Fibroblast of skin of abdomen (primary cell): ENCODE measurements around the gene FAM180A.

ENCODE experiments used
- DNase-seq: peaks from one replicate; pipeline ENCODE4 v3.0.0-alpha.2; 2013

FAM180A gene

GRCh38 chr7:135771051-135771450 is 22.4 kb upstream of the FAM180A start:
- DNase-seq, result peak; percentile 20

DNA sequence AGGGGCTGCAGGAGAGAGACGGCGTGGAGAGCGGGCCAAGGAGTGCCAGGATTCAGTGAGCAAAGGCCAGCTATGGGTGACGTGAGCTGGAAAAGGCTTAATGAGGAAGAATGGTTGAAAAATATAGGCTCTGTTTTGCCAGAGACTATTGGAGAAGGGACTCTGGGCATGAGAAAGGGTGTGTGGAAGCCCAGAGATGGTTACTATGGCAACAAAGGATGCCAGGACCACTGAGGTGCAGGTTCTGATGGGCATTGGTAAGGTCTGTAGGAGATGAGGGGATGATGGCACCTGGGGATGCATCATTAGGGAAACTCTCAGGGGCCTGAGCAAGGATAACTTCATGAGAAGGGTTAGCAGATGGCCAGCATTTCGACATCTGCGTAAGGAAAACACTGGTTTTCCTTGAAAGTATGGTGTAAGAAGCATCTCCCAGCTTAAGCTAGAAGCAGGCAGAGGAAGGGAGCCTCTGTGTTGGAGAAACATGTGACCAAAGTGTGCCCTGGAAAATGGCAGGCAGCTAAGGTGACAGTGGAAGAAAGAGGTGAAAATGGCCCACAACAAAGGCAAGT is 21.6 kb upstream of the FAM180A start:
- DNase-seq, result peak; percentile 39

DNA sequence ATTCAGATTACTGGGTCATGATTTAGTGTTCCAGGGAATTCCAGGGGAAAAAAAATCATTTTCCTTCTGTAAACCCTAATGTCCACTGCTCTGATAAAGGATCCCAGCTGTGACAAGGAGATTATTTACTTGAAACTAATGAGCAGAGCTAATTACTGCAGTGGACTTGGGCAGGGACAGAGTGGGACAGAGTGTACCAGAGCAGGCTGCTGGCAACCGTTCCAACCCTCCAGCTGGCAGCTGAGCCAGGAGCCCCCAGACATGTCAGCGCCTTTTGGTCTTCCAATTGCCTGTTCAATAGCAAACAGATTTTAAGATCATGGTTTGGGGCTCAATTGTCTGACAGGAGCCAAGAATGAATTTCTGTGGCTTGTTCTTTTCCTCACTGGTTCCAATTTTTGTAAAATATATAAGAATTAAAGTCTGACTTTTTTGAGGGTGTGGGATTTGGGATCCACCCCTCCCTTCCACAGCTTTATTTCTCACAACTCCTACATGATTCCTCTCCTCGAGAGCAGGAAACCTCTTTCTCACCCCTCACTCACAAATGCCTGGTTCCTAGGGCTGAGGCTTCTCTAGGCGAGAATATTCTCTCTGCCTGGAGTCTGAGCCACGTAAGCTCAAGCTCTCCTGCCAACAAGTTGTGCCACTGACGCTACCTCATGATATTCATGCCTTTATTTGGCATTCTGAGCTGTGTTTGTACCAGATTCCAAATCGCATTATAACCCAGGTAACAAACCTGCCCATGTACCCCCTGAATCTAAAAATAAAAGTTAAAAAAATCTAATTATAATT is 20.6 kb upstream of the FAM180A start:
- DNase-seq, result no peak

DNA sequence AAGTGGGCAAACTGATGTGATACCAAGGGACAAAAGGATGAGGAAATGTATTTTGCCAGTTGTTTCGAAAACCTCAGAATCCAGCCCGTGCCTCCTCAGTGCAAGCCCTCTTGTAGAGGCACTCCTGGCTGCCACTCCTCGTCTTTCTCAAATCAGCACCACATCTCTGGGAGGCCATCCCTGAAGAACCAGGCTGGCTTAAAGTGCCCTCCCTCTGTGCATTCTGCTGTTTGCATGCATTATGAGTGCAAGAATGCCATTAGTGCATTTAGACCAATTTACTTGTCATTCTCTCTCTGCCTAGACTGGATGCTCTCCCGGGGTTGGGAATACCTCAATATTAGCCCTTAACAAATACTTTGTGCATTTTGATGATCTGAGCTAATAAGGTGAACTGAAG is 19.9 kb upstream of the FAM180A start:
- no peak for DNase-seq

DNA sequence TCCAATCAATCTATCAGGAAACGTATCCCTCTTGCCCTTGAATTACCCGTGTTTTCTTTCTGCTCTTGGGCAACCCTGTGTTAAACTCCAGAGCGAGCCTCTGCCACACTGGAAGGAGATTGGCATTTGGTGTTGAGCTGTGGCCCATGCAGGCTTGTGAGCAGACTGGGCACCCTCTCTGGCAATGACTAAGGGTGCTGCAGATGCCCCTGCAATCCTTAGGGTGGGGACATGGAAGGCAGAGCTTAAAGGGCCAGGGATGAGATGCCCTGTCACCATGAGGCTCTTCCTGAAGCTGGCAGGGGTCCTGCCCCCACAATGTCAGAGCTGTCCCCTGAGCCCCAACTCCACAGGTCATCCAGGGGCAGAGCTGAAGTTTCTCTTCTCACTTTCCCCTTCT is 19.5 kb upstream of the FAM180A start:
- DNase-seq, result no peak

GRCh38 chr7:135763261-135763660 is 14.6 kb upstream of the FAM180A start:
- peak; percentile 66 for DNase-seq

GRCh38 chr7:135761751-135762488 is 13.3 kb upstream of the FAM180A start:
- peak; percentile 72 for DNase-seq

- DNase-seq, result no peak
Measured at GRCh38 chr7:135759532-135759931, 10.9 kb upstream of the FAM180A start.

- DNase-seq, result peak; percentile 74
Measured at GRCh38 chr7:135758531-135758932, 9.9 kb upstream of the FAM180A start.

GRCh38 chr7:135757719-135758411 is 9.3 kb upstream of the FAM180A start:
- DNase-seq, result peak; percentile 86

- DNase-seq, result no peak
Measured at GRCh38 chr7:135756191-135756590, 7.6 kb upstream of the FAM180A start.

- no peak for DNase-seq
Measured at GRCh38 chr7:135755351-135755753, 6.7 kb upstream of the FAM180A start.

- no peak for DNase-seq
Measured at GRCh38 chr7:135753616-135754413, 5.2 kb upstream of the FAM180A start.

DNA sequence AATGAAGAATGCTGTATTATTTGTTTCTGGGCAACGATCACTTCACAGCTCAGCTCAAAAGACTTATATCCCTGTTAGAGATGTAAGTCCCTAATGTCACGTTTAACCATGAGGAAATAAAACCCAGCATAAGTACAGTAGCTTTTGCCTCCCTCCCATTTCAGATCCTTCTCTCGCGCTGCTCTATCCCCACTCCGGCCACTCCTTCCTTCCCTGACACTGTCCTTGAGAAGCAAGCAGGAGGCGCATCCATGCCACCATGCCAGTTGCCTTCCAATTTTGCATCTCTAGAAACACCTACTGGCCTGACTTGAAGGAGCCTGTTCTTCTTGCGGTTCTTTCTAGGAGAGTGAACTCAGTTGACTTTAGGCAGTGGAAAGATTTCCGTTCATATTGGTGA is 1.2 kb downstream of the FAM180A start:
- no peak for DNase-seq

GRCh38 chr7:135745703-135746312 is 2.8 kb downstream of the FAM180A start:
- DNase-seq, result peak; percentile 98

- peak; percentile 77 for DNase-seq
Measured at GRCh38 chr7:135744938-135745702, 3.5 kb downstream of the FAM180A start.

- DNase-seq, result peak; percentile 85
Measured at GRCh38 chr7:135743907-135744731, 4.5 kb downstream of the FAM180A start.

GRCh38 chr7:135742371-135742770 is 6.2 kb downstream of the FAM180A start:
- DNase-seq, result no peak

DNA sequence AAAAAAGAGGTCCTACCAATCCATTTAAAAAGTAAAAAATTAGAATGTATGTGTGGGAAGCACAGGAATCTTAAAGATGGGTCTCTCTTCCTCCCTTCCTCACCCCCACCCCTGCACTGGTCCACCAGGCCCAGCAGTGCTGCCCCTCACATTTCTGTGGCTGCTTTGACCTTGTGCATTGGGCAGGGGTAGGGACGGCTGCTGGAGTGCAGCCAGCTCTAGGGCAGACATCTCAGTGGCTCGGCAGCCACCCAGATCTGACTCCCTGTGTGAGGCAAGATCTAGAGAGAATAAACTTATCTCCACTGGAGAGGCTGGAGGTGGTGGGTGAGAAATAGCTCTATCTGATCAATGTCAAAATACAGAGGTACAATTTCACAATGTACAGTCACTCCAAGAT is 6.7 kb downstream of the FAM180A start:
- DNase-seq, result no peak

GRCh38 chr7:135740889-135741288 is 7.7 kb downstream of the FAM180A start:
- DNase-seq, result no peak
